GM19193 (cell line): ENCODE measurements around the gene SHROOM3.

Experiments used
- POLR2A ChIP-seq: IDR thresholded peaks from 4 replicates; pipeline ENCODE4 v1.6.1; 2011; ENCODE audit not compliant: insufficient read depth, insufficient read length; ENCODE audit errors: extremely low read depth

The SHROOM3 gene

GRCh38 chr4:76702440-76703122 lies 267.6 kb downstream of the SHROOM3 start:
- no peak for TF ChIP-seq POLR2A

GRCh38 chr4:76703123-76703490 lies 268.1 kb downstream of the SHROOM3 start:
- no peak for TF ChIP-seq POLR2A

- no peak for TF ChIP-seq POLR2A
Measured at GRCh38 chr4:76703676-76704075, 268.6 kb downstream of the SHROOM3 start.

GRCh38 chr4:76704133-76704881 lies 269.3 kb downstream of the SHROOM3 start:
- TF ChIP-seq POLR2A: no peak

GRCh38 chr4:76705472-76705871 lies 270.4 kb downstream of the SHROOM3 start:
- TF ChIP-seq POLR2A: no peak

- TF ChIP-seq POLR2A: no peak
Measured at GRCh38 chr4:76706581-76706980, 271.6 kb downstream of the SHROOM3 start.

- no peak for TF ChIP-seq POLR2A
Measured at GRCh38 chr4:76708971-76709771, 274.1 kb downstream of the SHROOM3 start.

GRCh38 chr4:76709772-76710090 lies 274.7 kb downstream of the SHROOM3 start:
- TF ChIP-seq POLR2A: no peak

- no peak for TF ChIP-seq POLR2A
Measured at GRCh38 chr4:76712564-76712963, 277.5 kb downstream of the SHROOM3 start.

GRCh38 chr4:76714226-76714625 lies 279.2 kb downstream of the SHROOM3 start:
- TF ChIP-seq POLR2A: no peak

- no peak for TF ChIP-seq POLR2A
Measured at GRCh38 chr4:76716020-76716419, 281.0 kb downstream of the SHROOM3 start.

- no peak for TF ChIP-seq POLR2A
Measured at GRCh38 chr4:76716658-76717057, 281.6 kb downstream of the SHROOM3 start.

- no peak for TF ChIP-seq POLR2A
Measured at GRCh38 chr4:76717431-76717830, 282.4 kb downstream of the SHROOM3 start.

- TF ChIP-seq POLR2A: no peak
Measured at GRCh38 chr4:76718021-76718420, 283.0 kb downstream of the SHROOM3 start.

GRCh38 chr4:76718831-76719230 lies 283.8 kb downstream of the SHROOM3 start:
- no peak for TF ChIP-seq POLR2A

GRCh38 chr4:76720121-76720520 lies 285.1 kb downstream of the SHROOM3 start:
- TF ChIP-seq POLR2A: no peak

- no peak for TF ChIP-seq POLR2A
Measured at GRCh38 chr4:76722838-76723237, 287.8 kb downstream of the SHROOM3 start.

- TF ChIP-seq POLR2A: no peak
Measured at GRCh38 chr4:76723373-76723772, 288.3 kb downstream of the SHROOM3 start.
